Suppressor macrophage treated with lipopolysaccharide for 4 hours (primary cell): ENCODE measurements around the gene UNC5A.

ENCODE experiments used
- DNase-seq: peaks from one replicate; pipeline ENCODE4 v3.0.0-alpha.2; 2020

UNC5A gene

GRCh38 chr5:176810081-176810597 lies at the start of gene UNC5A:
Gene UNC5A (plus strand): TSS chr5:176810559. CDS start chr5:176810751, 192 bp downstream.
- peak; percentile 5 for DNase-seq

GRCh38 chr5:176761755-176762154 lies 48.6 kb upstream of the UNC5A start:
- DNase-seq = no peak

DNA sequence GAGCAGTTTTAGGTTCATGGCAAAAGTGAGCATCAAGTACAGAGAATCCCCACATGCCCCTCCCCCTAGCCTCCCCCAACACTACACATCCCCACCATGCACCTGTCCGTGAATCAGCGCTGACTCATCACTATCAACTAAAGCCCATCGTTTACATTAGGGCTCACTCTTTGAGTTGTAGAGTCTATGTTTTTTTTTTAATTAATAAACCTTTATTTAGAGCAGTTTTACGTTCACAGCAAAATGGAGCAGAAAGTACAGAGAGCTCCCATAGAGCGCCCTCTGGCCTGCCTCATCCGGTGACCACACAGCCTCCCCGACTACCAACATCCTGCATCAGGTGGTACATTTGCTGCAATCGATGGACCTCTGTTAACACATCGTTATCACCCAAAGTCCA lies 47.9 kb upstream of the UNC5A start:
- DNase-seq = no peak

DNA sequence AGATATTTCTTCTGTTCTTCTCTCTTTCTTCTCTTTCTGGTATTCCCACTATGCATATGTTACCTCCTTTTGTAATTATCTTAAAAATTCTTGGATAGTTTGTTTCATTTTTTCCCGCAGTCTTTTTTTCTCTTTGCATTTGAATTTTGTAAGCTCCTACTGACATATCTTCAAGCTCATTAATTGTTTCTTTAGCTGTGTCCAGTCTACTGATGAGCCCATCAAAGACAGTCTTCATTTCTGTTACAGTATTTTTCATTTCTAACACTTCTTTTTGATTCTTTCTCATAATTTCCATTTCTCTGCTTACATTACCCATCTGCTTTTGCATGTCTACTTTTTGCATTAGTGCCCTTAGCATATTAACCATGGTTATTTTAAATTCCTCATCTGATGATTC lies 44.7 kb upstream of the UNC5A start:
- DNase-seq = no peak

DNA sequence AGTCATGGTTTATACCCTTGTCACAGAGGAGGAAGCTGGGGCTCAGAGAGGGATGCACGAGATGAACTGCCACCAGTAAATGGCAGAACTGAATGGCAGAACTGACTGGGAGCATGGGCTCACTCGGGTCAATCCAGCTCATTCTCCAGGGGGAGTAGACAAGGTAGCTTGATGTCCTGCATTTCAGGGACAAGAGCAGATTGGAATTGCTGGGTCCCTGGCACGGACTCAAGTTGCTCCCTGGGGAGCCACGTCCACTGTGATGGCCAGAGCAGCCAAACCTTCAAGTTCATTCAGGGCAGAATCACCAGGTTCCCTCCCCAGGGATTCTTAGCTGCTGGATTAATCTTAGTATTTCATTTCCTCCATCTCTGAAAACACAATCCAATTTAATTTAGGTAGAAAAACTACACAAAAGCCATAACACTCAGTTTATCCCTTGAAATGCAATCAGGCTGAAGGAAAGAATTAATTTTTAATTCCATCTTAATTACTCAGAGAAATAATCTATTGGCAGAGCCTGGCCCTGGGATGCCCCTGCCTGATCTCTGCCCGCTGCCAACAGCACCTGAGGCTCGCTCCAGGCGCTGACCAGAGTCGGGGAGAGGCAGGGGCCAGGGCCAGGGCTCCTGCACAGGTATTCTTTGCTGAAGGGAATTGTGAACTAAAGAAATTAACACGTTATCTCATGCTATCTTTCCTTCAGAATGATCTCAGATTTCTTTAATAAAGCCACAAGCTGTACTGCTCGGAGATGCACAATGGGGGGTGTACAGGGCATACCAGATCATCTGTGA lies 42.0 kb upstream of the UNC5A start:
- DNase-seq = no peak

GRCh38 chr5:176769911-176770310 lies 40.4 kb upstream of the UNC5A start:
- DNase-seq = no peak

- no peak for DNase-seq
Measured at GRCh38 chr5:176770431-176770830, 39.9 kb upstream of the UNC5A start.

DNA sequence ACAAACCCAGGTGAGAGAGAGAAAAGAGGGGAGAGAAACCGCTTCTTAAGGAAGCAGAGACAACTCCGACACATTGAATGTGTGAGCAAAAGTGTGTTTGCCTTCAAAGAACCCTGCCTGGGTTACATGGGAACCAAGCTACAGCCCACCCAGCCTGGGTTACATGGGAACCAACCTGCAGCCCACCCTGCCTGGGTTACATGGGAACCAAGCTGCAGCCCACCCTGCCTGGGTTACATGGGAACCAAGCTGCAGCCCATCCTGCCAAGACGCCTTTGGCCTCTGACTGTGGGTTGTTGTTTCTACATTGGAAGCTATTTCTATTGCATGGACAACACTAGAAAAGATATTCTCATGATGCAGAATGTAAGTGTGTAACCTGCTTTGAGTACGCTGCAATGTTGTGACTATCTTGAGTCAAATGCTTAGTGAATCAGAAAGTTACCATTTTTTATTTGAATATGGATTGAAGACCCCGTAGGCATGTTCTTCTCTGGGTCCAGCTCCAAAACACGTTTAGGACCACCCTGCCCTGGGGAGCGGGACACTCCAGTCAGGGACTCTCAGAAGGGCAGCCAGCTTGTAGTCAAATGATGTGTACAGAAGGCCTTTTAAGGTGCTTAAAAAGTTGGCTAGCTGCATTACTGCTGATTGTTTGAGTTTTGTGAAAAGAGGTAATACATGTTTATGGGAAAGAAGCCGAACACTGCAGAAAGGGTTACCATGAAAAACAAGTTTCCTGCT lies 39.1 kb upstream of the UNC5A start:
- DNase-seq = no peak

- no peak for DNase-seq
Measured at GRCh38 chr5:176772271-176773210, 37.8 kb upstream of the UNC5A start.

DNA sequence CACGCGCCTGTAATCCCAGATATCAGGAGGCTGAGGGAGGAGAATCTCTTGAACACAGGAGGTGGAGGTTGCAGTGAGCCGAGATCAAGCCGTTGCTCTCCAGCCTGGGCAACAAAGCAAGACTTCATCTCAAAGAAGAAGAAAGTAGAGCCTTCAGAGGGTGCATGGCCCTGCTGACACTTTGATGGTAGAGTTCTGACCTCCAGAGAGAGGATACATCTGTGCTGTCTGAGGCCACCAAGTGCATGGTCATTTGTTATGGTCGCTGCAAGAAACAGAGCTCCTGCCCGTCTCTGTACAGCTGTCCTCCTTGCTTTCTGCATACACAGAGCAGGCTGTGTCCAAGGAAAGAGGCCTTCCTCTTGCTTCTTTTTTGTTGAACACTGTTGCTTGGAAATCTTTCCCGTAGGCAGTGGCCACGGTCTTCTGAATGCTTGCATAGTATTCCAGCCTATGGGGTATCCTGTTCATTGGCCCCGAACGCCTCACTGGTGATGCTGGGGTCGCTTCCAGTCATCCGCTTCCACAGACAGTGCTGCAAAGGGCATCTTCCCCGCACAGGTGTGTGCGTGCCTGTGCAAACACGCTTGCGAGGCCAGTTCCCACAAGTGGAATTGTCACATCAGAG lies 36.8 kb upstream of the UNC5A start:
- no peak for DNase-seq

DNA sequence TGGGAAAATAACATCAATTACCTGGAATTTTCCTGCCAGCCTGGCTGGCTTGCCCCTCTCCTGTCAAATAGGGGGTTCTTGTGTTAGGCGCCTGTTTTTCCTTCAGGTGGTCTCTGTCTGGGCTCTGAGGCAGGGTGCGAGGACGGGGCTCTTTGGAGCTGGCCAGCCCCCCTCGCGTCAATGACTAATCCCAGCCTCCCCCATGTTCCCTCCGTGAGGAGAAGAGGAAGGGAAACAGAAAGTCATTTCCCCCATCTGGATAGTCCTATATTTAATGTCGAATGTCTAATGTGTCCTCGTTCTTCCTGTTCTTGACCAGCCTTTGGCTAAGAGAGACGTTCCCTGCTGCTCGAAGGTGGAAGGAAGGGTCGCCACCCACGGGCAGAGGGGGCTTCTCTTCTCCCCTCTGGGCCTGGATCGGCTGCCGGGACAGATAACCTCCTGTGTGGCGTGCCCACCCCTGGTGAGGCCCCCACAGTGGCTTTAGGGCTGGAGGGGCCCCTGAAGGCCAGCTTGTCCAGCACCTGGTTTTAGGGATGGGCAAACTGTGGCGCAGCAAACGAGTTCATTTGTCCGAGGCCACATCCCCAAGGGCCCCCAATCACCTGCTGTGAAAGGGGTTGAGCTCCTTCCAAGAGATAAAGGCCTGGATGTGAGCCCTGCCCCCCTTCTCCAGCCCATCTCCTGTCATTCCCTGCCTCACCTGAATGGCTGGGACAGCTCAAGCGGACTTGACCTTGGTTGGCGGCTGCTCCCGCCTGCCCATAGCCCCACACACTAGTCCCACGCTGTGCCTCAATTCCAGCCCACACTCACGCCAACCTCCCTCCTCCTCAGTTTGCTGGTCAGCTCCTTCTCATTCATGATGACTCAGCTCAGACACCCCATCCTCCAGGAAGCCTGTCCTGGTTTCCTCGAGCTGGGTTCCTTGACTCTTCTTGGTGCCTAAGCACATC lies 35.9 kb upstream of the UNC5A start:
- DNase-seq = peak; percentile 47

DNA sequence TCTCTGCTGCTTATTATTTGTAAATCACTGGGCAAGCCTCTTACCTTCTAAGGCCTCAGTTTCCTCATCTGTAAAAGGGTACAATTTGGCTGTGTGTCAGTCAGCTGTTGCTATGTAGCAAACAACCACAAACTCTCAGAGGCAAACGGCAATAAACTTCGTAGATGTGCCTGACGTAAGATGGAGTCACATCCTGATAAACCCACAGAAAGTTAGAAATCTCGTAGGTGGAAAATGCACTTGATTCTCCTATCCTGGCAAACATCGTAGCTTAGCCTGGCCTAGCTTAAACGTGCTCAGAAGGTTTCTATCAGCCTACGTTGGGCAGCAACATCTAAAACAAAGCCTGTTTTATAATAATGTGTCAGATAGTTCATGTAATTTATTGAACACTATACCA lies 35.0 kb upstream of the UNC5A start:
- DNase-seq = peak; percentile 7

- DNase-seq = no peak
Measured at GRCh38 chr5:176776141-176776865, 34.1 kb upstream of the UNC5A start.

DNA sequence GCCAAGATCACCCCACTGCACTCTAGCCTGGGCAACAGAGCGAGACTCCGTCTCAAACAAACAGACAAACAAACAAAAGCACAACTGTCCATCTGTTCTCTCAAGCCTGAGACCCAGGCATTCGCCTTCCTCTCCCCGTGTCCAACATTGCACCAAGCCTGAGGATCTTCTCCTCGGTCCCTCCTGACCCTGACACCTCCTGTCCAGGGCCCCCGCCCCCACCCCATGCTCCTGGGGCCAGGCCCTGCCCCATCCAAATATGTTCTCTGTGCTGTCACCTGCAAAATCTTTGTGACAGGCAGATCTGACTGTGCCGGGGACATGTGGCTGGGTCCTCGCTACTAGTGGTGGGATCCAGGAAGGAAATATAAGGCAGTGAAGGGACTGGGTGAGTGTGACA lies 33.4 kb upstream of the UNC5A start:
- DNase-seq = no peak

- DNase-seq = no peak
Measured at GRCh38 chr5:176778921-176779465, 31.4 kb upstream of the UNC5A start.

GRCh38 chr5:176779537-176779936 lies 30.8 kb upstream of the UNC5A start:
- DNase-seq = no peak

- DNase-seq = no peak
Measured at GRCh38 chr5:176780176-176781053, 29.9 kb upstream of the UNC5A start.

- no peak for DNase-seq
Measured at GRCh38 chr5:176781054-176781375, 29.3 kb upstream of the UNC5A start.
